HepG2 (cell line): Measurements from ENCODE around the gene RUNX2. TPM values are rescaled to one million over a fixed set of nuclear protein-coding genes. Genes with fewer than 3 reads are reported as not detected.
A peak's percentile ranks its signal among the peaks of the same experiment; 100 is the strongest.

ENCODE experiments used
- KIAA2018 ChIP-seq: sonication (generic); formaldehyde crosslinking; IDR thresholded peaks from 2 replicates; pipeline ENCODE4 v1.5.0; 2020; ENCODE audit warnings: mild to moderate bottlenecking, missing genetic modification reagents, borderline replicate concordance
- RARG ChIP-seq: sonication (generic); formaldehyde crosslinking; IDR thresholded peaks from 2 replicates; pipeline ENCODE4 v1.4.0; 2020; ENCODE audit warnings: low read depth, mild to moderate bottlenecking, missing genetic modification reagents
- SP140L ChIP-seq: sonication (generic); formaldehyde crosslinking; IDR thresholded peaks from 2 replicates; pipeline ENCODE4 v1.4.0; 2020; ENCODE audit warnings: missing genetic modification reagents, borderline replicate concordance
- TEAD3 ChIP-seq: optimal IDR thresholded peaks from 2 replicates; pipeline ENCODE3; 2016; ENCODE audit warnings: borderline replicate concordance
- ZNF569 ChIP-seq: sonication (generic); formaldehyde crosslinking; IDR thresholded peaks from 2 replicates; pipeline ENCODE4 v1.5.0; 2020; ENCODE audit warnings: mild to moderate bottlenecking, missing genetic modification reagents, moderate library complexity, borderline replicate concordance
- polyA plus RNA-seq, 8 experiments: library from polyadenylated mRNA; depleted of rRNA in 3 of 8; stranded (reverse) in 7 of 8; unstranded in 1 of 8; fragments of >200 nt; fragmentation: Illumina TruSeq in 4 of 8; extraction: Trizol in 4 of 8; gene quantifications; 2 replicates each; pipeline versions ENCODE4 v1.2.1 to v1.2.3, GENCODE V29; 2011 to 2016; ENCODE audit warnings: low read depth in 4 of 8, missing spikeins in 1 of 8, mixed read lengths in 1 of 8; ENCODE audit not compliant: insufficient read depth in 1 of 8
- total RNA-seq, 5 experiments: library from RNA; depleted of rRNA; stranded (reverse); fragments of >200 nt; fragmentation: Illumina TruSeq; extraction: Trizol; gene quantifications; 2 replicates each; pipeline ENCODE4 v1.2.3, GENCODE V29; 2016; ENCODE audit warnings: low read depth in 1 of 5
- TF ChIP-seq, protein P1 (sequence below): sonication (generic); formaldehyde crosslinking; IDR thresholded peaks from 2 replicates; pipeline ENCODE4 v1.4.0; 2020; ENCODE audit warnings: missing genetic modification reagents
- TF ChIP-seq, protein P2 (sequence below): sonication (generic); formaldehyde crosslinking; IDR thresholded peaks from 2 replicates; pipeline ENCODE4 v1.5.0; 2020; ENCODE audit warnings: missing genetic modification reagents

The RUNX2 gene
- total and polyA plus RNA-seq, 2 of the 13 experiments (the other 11 are each of a cell fraction or from before 2014, with no cell fraction given), result not detected

GRCh38 chr6:45376310-45377042, 48.3 kb downstream of the RUNX2 start (continued):
- TF ChIP-seq, protein P1, sequence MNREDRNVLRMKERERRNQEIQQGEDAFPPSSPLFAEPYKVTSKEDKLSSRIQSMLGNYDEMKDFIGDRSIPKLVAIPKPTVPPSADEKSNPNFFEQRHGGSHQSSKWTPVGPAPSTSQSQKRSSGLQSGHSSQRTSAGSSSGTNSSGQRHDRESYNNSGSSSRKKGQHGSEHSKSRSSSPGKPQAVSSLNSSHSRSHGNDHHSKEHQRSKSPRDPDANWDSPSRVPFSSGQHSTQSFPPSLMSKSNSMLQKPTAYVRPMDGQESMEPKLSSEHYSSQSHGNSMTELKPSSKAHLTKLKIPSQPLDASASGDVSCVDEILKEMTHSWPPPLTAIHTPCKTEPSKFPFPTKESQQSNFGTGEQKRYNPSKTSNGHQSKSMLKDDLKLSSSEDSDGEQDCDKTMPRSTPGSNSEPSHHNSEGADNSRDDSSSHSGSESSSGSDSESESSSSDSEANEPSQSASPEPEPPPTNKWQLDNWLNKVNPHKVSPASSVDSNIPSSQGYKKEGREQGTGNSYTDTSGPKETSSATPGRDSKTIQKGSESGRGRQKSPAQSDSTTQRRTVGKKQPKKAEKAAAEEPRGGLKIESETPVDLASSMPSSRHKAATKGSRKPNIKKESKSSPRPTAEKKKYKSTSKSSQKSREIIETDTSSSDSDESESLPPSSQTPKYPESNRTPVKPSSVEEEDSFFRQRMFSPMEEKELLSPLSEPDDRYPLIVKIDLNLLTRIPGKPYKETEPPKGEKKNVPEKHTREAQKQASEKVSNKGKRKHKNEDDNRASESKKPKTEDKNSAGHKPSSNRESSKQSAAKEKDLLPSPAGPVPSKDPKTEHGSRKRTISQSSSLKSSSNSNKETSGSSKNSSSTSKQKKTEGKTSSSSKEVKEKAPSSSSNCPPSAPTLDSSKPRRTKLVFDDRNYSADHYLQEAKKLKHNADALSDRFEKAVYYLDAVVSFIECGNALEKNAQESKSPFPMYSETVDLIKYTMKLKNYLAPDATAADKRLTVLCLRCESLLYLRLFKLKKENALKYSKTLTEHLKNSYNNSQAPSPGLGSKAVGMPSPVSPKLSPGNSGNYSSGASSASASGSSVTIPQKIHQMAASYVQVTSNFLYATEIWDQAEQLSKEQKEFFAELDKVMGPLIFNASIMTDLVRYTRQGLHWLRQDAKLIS (CRISPR knock-in tag), result 0 out of 2 replicates have a peak, but pooled peaks have one; percentile 13
- TF ChIP-seq ZNF569 (CRISPR knock-in tag) (0 out of 2 replicates have a peak, but pooled peaks have one; percentile 13), SP140L (CRISPR knock-in tag) (0 out of 2 replicates have a peak, but pooled peaks have one; percentile 5), KIAA2018 (CRISPR knock-in tag) (no peak), TEAD3 (CRISPR knock-in tag) (peak; percentile 13), RARG (CRISPR knock-in tag) (0 out of 2 replicates have a peak, but pooled peaks have one; percentile 66)
- TF ChIP-seq, protein P2, sequence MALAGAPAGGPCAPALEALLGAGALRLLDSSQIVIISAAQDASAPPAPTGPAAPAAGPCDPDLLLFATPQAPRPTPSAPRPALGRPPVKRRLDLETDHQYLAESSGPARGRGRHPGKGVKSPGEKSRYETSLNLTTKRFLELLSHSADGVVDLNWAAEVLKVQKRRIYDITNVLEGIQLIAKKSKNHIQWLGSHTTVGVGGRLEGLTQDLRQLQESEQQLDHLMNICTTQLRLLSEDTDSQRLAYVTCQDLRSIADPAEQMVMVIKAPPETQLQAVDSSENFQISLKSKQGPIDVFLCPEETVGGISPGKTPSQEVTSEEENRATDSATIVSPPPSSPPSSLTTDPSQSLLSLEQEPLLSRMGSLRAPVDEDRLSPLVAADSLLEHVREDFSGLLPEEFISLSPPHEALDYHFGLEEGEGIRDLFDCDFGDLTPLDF, result peak; percentile 2; the same call in 1 of the 2 replicates
